Measurements from ENCODE around the gene PSMA6. TPM values are rescaled to one million over a fixed set of nuclear protein-coding genes. Genes with fewer than 3 reads are reported as not detected.

The PSMA6 gene
- total and polyA plus RNA-seq, 2 of the 13 experiments (the other 11 are each of a cell fraction or from before 2014, with no cell fraction given) = 525 to 1,109 TPM

DNA sequence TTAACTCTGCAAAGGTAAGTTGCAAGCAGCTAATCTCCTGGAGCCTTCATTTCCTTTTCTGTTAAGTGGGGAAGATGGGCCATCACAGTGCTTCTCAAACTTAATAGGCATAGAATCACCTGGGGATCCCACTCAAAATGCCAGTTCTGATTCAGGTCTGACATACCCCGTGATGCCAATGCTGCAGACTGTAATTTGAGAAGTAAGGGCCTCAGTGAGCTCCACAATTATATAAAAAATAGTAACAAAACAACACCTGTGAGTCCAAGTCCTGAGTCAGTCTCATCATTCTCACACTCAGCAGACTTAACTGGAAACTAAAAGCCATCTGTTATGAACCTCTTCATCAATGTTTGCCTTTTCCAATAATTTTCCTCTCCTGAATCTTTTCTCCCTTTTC is 10.8 kb upstream of the PSMA6 start:
- in situ Hi-C loops (cut with HindIII; ENCODE audit: extremely low pct_ligation_motif_present, low pct_unique_long_range_greater_than_20kb) (no loop called here), intact Hi-C loops (cut with micrococcal nuclease; ENCODE audit: unreplicated experiment) (no loop called here)
- DNase-seq (ENCODE audit: low spot score) = no peak
- H3K27ac ChIP-seq (ENCODE audit: extremely low read length, insufficient read depth, low read length) = no peak overlapping the region
- no peak for ATAC-seq
- POLR2A ChIA-PET = interaction anchor here (3.8 to 4.3 kb wide), 2 partner anchors 10 to 122 kb away, joined by 18 to 36 read pairs; partner anchors contain the start of genes NFKBIA and PSMA6
- no peaks in the 10 kb centered on the region for H3K27me3 ChIP-seq (ENCODE audit: control insufficient read depth in 1 of 2, insufficient read depth in 2 of 2, low read length in 2 of 2)
- CTCF ChIA-PET (ENCODE audit: low intra/inter-chr PET ratio, low total read pairs) = no interaction called here
- BruUV-seq (replicated peaks) = no TSS peak
- no peak overlapping the region for H3K4me3 ChIP-seq (replicated peaks in 1 of 3; ENCODE audit: insufficient read depth in 1 of 3, low read depth in 2 of 3, low read length in 3 of 3)
- no peaks in the 10 kb centered on the region for H3K9me3 ChIP-seq (ENCODE audit: low read length)
- no peak overlapping the region for H3K4me2 ChIP-seq (ENCODE audit: low read depth, low read length)
- no peaks in the 10 kb centered on the region for H4K20me1 ChIP-seq (ENCODE audit: insufficient read depth, low read length)
- no peaks in the 10 kb centered on the region for H3K4me1 ChIP-seq (ENCODE audit: insufficient read depth, low read length)
- no peaks in the 10 kb centered on the region for H3K79me2 ChIP-seq (ENCODE audit: insufficient read depth, low read length)
- no peak for FAIRE-seq
- WGBS (ENCODE audit: low lambda C conversion rate) = 92% methylated on average over 1 of the region's 1 CpG
- no peak overlapping the region for H2AFZ ChIP-seq (ENCODE audit: low read length)
- H3K36me3 ChIP-seq (replicated peaks in 1 of 2; ENCODE audit: control insufficient read depth in 1 of 2, insufficient read depth in 2 of 2, low read length in 2 of 2) = peaks cover 0 to 1% of the 10 kb centered on the region in 2 experiments; a peak in 3 of 5 replicates
- H3K9ac ChIP-seq (ENCODE audit: insufficient read depth, low read depth, low read length) = no peak overlapping the region
- TF ChIP-seq ZNF362 (CRISPR knock-in tag; IDR thresholded peaks at IDR 0.05; ENCODE audit: borderline replicate concordance) (no peak), MEIS1 (CRISPR knock-in tag; IDR thresholded peaks at IDR 0.05; ENCODE audit: borderline replicate concordance) (no peak), SP5 (CRISPR knock-in tag; IDR thresholded peaks at IDR 0.05; ENCODE audit: borderline replicate concordance, low read depth) (no peak), AHR (CRISPR knock-in tag; IDR thresholded peaks at IDR 0.05) (no peak), CEBPG (CRISPR knock-in tag; IDR thresholded peaks at IDR 0.05) (no peak), DBP (CRISPR knock-in tag; IDR thresholded peaks at IDR 0.05; ENCODE audit: not compliant biosample characterization) (no peak), ZFP36L2 (CRISPR knock-in tag; IDR thresholded peaks at IDR 0.05) (no peak), NFYB (CRISPR knock-in tag; IDR thresholded peaks at IDR 0.05) (no peak), ZNF605 (CRISPR knock-in tag; IDR thresholded peaks at IDR 0.05) (no peak), ZNF747 (CRISPR knock-in tag; IDR thresholded peaks at IDR 0.05; ENCODE audit: borderline replicate concordance) (no peak), ZNF510 (CRISPR knock-in tag; IDR thresholded peaks at IDR 0.05; ENCODE audit: low read depth) (no peak), NFYC (CRISPR knock-in tag; IDR thresholded peaks at IDR 0.05) (no peak), SRSF1 (optimal IDR thresholded peaks at IDR 0.05; ENCODE audit: low read depth, low read length) (no peak), EZH2 (conservative IDR thresholded peaks at IDR 0.05; ENCODE audit: low read depth, low read length) (no peak)
- TF ChIP-seq, protein P1, sequence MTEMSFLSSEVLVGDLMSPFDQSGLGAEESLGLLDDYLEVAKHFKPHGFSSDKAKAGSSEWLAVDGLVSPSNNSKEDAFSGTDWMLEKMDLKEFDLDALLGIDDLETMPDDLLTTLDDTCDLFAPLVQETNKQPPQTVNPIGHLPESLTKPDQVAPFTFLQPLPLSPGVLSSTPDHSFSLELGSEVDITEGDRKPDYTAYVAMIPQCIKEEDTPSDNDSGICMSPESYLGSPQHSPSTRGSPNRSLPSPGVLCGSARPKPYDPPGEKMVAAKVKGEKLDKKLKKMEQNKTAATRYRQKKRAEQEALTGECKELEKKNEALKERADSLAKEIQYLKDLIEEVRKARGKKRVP (CRISPR knock-in tag; IDR thresholded peaks at IDR 0.05) = no peak
- TF ChIP-seq, protein P2, sequence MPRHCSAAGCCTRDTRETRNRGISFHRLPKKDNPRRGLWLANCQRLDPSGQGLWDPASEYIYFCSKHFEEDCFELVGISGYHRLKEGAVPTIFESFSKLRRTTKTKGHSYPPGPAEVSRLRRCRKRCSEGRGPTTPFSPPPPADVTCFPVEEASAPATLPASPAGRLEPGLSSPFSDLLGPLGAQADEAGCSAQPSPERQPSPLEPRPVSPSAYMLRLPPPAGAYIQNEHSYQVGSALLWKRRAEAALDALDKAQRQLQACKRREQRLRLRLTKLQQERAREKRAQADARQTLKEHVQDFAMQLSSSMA (CRISPR knock-in tag; IDR thresholded peaks at IDR 0.05) = no peak
